HEK293 (cell line): Measurements from ENCODE around the gene CRYBB1.

Source experiments
- CTCF ChIA-PET: fragments of 350-600 bp; formaldehyde crosslinking; extraction: SDS; loops from one replicate; lab custom pipeline; 2021; ENCODE audit warnings: antibody characterized with exemption; lab: Yijun Ruan, JAX
- POLR2A ChIA-PET: fragments of 300-600 bp; formaldehyde crosslinking; extraction: SDS; loops from one replicate; lab custom pipeline; 2020; ENCODE audit warnings: antibody characterized with exemption, inconsistent platforms; lab: Yijun Ruan, JAX
- H3K27ac ChIP-seq: fragments of 200-500 bp; sonication (Bioruptor generic); 2 replicates; pipeline ENCODE4 v1.5.1; 2014; ENCODE audit warnings: low read depth, low read length, control low read depth, inconsistent platforms; ENCODE audit errors: extremely low read depth
- H3K36me3 ChIP-seq, 2 experiments: fragments of 200-500 bp in 1 of 2; sonication (Bioruptor generic) in 1 of 2; 1 replicate in 1 of 2; 2 replicates in 1 of 2; pipeline ENCODE4 v1.5.1; 2014 to 2017; ENCODE audit warnings: inconsistent platforms in 2 of 2, low read length in 2 of 2; ENCODE audit not compliant: control insufficient read depth in 2 of 2, insufficient read depth in 1 of 2
- H3K4me1 ChIP-seq: fragments of 200-500 bp; sonication (Bioruptor generic); 2 replicates; pipeline ENCODE4 v1.5.1; 2014; ENCODE audit warnings: mild to moderate bottlenecking, low read length, inconsistent platforms; ENCODE audit not compliant: control insufficient read depth, insufficient read depth
- H3K4me3 ChIP-seq: 2 replicates; pipeline ENCODE4 v1.5.1; 2011; ENCODE audit warnings: low read depth, mild to moderate bottlenecking, control low read depth, low read length, moderate library complexity
- H3K9me3 ChIP-seq: fragments of 200-500 bp; sonication (Bioruptor generic); 2 replicates; pipeline ENCODE4 v1.5.1; 2014; ENCODE audit warnings: low read depth, low read length, inconsistent platforms; ENCODE audit not compliant: control insufficient read depth, insufficient read depth
- EGR2 ChIP-seq: fragments of 450-650 bp; formaldehyde crosslinking; IDR thresholded peaks from 2 replicates; pipeline ENCODE4 v1.5.1; 2016; ENCODE audit warnings: low read depth, missing biosample characterization, missing genetic modification characterization
- IKZF3 ChIP-seq: fragments of 450-650 bp; IDR thresholded peaks from 2 replicates; pipeline ENCODE4 v1.5.0; 2018; ENCODE audit warnings: missing biosample characterization, mild to moderate bottlenecking, missing genetic modification characterization, moderate library complexity
- KLF10 ChIP-seq: fragments of 450-650 bp; IDR thresholded peaks from 2 replicates; pipeline ENCODE4 v1.5.1; 2018; ENCODE audit warnings: missing biosample characterization, mild to moderate bottlenecking, missing genetic modification characterization
- OSR2 ChIP-seq: fragments of 450-650 bp; formaldehyde crosslinking; IDR thresholded peaks from 2 replicates; pipeline ENCODE4 v1.5.1; 2016; ENCODE audit warnings: missing biosample characterization, missing genetic modification characterization
- SCRT2 ChIP-seq: fragments of 450-650 bp; formaldehyde crosslinking; IDR thresholded peaks from 2 replicates; pipeline ENCODE4 v1.5.1; 2016; ENCODE audit warnings: missing biosample characterization, missing genetic modification characterization
- YY1 ChIP-seq: fragments of 450-650 bp; formaldehyde crosslinking; IDR thresholded peaks from 2 replicates; pipeline ENCODE4 v1.5.1; 2018; ENCODE audit warnings: missing biosample characterization, missing genetic modification characterization
- ZFP69B ChIP-seq: fragments of 450-650 bp; formaldehyde crosslinking; IDR thresholded peaks from 2 replicates; pipeline ENCODE4 v1.5.1; 2016; ENCODE audit warnings: missing biosample characterization, missing genetic modification characterization
- ZNF133 ChIP-seq: fragments of 450-650 bp; formaldehyde crosslinking; IDR thresholded peaks from 2 replicates; pipeline ENCODE4 v1.5.1; 2016; ENCODE audit warnings: missing biosample characterization, missing genetic modification characterization
- ZNF214 ChIP-seq: fragments of 450-650 bp; formaldehyde crosslinking; IDR thresholded peaks from 2 replicates; pipeline ENCODE4 v1.5.1; 2017; ENCODE audit warnings: missing biosample characterization, mild to moderate bottlenecking, missing genetic modification characterization, borderline replicate concordance
- ZNF416 ChIP-seq: fragments of 450-650 bp; formaldehyde crosslinking; IDR thresholded peaks from 2 replicates; pipeline ENCODE4 v1.5.1; 2016; ENCODE audit warnings: missing biosample characterization, missing genetic modification characterization
- ZNF423 ChIP-seq: fragments of 450-650 bp; formaldehyde crosslinking; IDR thresholded peaks from 2 replicates; pipeline ENCODE4 v1.5.1; 2016; ENCODE audit warnings: missing biosample characterization, missing genetic modification characterization
- ZNF560 ChIP-seq: fragments of 450-650 bp; formaldehyde crosslinking; IDR thresholded peaks from 2 replicates; pipeline ENCODE4 v1.5.1; 2017; ENCODE audit warnings: missing biosample characterization, missing genetic modification characterization, borderline replicate concordance
- ZNF600 ChIP-seq: fragments of 450-650 bp; formaldehyde crosslinking; IDR thresholded peaks from 2 replicates; pipeline ENCODE4 v1.5.1; 2016; ENCODE audit warnings: missing biosample characterization, missing genetic modification characterization
- ZNF837 ChIP-seq: fragments of 450-650 bp; formaldehyde crosslinking; IDR thresholded peaks from 2 replicates; pipeline ENCODE4 v1.5.1; 2016; ENCODE audit warnings: missing biosample characterization, missing genetic modification characterization
- TF ChIP-seq, protein P1 (sequence below): fragments of 450-650 bp; formaldehyde crosslinking; IDR thresholded peaks from 2 replicates; pipeline ENCODE4 v1.5.1; 2016; ENCODE audit warnings: missing biosample characterization, missing genetic modification characterization
- TF ChIP-seq, protein P2 (sequence below): fragments of 450-650 bp; formaldehyde crosslinking; IDR thresholded peaks from 2 replicates; pipeline ENCODE4 v1.5.1; 2016; ENCODE audit warnings: missing biosample characterization, missing genetic modification characterization
- TF ChIP-seq, protein P3 (sequence below): fragments of 450-650 bp; formaldehyde crosslinking; IDR thresholded peaks from 2 replicates; pipeline ENCODE4 v1.5.1; 2016; ENCODE audit warnings: missing biosample characterization, missing genetic modification characterization
- TF ChIP-seq, protein P4 (sequence below): fragments of 450-650 bp; formaldehyde crosslinking; IDR thresholded peaks from 2 replicates; pipeline ENCODE4 v1.5.1; 2016; ENCODE audit warnings: missing biosample characterization, missing genetic modification characterization
- TF ChIP-seq, protein P5 (sequence below): fragments of 450-650 bp; formaldehyde crosslinking; IDR thresholded peaks from 2 replicates; pipeline ENCODE4 v1.5.1; 2016; ENCODE audit warnings: missing biosample characterization, missing genetic modification characterization
- TF ChIP-seq, protein P6 (sequence below): fragments of 450-650 bp; formaldehyde crosslinking; IDR thresholded peaks from 2 replicates; pipeline ENCODE4; 2016; ENCODE audit warnings: missing biosample characterization, missing genetic modification characterization

CRYBB1 gene

DNA sequence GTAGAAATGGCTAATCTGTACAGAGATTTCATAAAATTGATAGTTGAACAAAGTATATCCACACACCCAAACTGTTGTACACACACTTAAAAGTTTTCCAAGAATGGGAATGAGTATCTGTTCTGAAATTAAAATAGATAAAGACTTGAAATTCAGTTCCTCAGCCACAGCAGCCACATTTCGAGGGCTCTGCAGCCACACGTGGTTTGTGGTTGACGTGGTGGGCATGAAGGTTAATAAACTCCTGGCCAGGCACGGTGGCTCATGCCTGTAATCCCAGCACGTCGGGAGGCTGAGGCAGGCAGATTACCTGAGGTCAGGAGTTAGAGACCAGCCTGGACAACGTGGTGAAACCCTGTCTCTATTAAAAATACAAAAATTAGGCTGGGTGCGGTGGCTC lies 51.9 kb downstream of the CRYBB1 start:
- Histone ChIP-seq H3K4me1 (no peaks in the 10 kb centered on the region), H3K27ac (no peak overlapping the region), H3K4me3 (no peak overlapping the region)
- POLR2A ChIA-PET, result no interaction called here
- CTCF ChIA-PET, result interaction anchor here (0.6 to 1.1 kb wide), 4 partner anchors 11 to 99 kb away, joined by 3 to 4 read pairs (median 3); no protein-coding TSS in a partner anchor
- TF ChIP-seq ZNF133 (tag by site-specific recombination) (no peak), ZFP69B (tag by site-specific recombination) (no peak), ZNF600 (tag by site-specific recombination) (no peak), ZNF560 (tag by site-specific recombination) (no peak), ZNF837 (tag by site-specific recombination) (no peak), KLF10 (no peak), EGR2 (tag by site-specific recombination) (no peak), ZNF423 (tag by site-specific recombination) (no peak), IKZF3 (tag by site-specific recombination) (no peak), ZNF214 (tag by site-specific recombination) (no peak), ZNF416 (no peak), SCRT2 (tag by site-specific recombination) (no peak), YY1 (tag by site-specific recombination) (no peak), OSR2 (tag by site-specific recombination) (no peak)
- TF ChIP-seq, protein P1, sequence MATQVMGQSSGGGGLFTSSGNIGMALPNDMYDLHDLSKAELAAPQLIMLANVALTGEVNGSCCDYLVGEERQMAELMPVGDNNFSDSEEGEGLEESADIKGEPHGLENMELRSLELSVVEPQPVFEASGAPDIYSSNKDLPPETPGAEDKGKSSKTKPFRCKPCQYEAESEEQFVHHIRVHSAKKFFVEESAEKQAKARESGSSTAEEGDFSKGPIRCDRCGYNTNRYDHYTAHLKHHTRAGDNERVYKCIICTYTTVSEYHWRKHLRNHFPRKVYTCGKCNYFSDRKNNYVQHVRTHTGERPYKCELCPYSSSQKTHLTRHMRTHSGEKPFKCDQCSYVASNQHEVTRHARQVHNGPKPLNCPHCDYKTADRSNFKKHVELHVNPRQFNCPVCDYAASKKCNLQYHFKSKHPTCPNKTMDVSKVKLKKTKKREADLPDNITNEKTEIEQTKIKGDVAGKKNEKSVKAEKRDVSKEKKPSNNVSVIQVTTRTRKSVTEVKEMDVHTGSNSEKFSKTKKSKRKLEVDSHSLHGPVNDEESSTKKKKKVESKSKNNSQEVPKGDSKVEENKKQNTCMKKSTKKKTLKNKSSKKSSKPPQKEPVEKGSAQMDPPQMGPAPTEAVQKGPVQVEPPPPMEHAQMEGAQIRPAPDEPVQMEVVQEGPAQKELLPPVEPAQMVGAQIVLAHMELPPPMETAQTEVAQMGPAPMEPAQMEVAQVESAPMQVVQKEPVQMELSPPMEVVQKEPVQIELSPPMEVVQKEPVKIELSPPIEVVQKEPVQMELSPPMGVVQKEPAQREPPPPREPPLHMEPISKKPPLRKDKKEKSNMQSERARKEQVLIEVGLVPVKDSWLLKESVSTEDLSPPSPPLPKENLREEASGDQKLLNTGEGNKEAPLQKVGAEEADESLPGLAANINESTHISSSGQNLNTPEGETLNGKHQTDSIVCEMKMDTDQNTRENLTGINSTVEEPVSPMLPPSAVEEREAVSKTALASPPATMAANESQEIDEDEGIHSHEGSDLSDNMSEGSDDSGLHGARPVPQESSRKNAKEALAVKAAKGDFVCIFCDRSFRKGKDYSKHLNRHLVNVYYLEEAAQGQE (tag by site-specific recombination), result no peak
- TF ChIP-seq, protein P2, sequence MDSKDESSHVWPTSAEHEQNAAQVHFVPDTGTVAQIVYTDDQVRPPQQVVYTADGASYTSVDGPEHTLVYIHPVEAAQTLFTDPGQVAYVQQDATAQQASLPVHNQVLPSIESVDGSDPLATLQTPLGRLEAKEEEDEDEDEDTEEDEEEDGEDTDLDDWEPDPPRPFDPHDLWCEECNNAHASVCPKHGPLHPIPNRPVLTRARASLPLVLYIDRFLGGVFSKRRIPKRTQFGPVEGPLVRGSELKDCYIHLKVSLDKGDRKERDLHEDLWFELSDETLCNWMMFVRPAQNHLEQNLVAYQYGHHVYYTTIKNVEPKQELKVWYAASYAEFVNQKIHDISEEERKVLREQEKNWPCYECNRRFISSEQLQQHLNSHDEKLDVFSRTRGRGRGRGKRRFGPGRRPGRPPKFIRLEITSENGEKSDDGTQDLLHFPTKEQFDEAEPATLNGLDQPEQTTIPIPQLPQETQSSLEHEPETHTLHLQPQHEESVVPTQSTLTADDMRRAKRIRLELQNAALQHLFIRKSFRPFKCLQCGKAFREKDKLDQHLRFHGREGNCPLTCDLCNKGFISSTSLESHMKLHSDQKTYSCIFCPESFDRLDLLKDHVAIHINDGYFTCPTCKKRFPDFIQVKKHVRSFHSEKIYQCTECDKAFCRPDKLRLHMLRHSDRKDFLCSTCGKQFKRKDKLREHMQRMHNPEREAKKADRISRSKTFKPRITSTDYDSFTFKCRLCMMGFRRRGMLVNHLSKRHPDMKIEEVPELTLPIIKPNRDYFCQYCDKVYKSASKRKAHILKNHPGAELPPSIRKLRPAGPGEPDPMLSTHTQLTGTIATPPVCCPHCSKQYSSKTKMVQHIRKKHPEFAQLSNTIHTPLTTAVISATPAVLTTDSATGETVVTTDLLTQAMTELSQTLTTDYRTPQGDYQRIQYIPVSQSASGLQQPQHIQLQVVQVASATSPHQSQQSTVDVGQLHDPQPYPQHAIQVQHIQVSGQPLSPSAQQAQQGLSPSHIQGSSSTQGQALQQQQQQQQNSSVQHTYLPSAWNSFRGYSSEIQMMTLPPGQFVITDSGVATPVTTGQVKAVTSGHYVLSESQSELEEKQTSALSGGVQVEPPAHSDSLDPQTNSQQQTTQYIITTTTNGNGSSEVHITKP (tag by site-specific recombination), result no peak
- TF ChIP-seq, protein P3, sequence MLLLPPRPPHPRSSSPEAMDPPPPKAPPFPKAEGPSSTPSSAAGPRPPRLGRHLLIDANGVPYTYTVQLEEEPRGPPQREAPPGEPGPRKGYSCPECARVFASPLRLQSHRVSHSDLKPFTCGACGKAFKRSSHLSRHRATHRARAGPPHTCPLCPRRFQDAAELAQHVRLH (tag by site-specific recombination), result no peak
- TF ChIP-seq, protein P4, sequence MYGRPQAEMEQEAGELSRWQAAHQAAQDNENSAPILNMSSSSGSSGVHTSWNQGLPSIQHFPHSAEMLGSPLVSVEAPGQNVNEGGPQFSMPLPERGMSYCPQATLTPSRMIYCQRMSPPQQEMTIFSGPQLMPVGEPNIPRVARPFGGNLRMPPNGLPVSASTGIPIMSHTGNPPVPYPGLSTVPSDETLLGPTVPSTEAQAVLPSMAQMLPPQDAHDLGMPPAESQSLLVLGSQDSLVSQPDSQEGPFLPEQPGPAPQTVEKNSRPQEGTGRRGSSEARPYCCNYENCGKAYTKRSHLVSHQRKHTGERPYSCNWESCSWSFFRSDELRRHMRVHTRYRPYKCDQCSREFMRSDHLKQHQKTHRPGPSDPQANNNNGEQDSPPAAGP (tag by site-specific recombination), result no peak
- TF ChIP-seq, protein P5, sequence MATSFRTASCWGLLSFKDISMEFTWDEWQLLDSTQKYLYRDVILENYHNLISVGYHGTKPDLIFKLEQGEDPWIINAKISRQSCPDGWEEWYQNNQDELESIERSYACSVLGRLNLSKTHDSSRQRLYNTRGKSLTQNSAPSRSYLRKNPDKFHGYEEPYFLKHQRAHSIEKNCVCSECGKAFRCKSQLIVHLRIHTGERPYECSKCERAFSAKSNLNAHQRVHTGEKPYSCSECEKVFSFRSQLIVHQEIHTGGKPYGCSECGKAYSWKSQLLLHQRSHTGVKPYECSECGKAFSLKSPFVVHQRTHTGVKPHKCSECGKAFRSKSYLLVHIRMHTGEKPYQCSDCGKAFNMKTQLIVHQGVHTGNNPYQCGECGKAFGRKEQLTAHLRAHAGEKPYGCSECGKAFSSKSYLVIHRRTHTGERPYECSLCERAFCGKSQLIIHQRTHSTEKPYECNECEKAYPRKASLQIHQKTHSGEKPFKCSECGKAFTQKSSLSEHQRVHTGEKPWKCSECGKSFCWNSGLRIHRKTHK (tag by site-specific recombination), result no peak
- TF ChIP-seq, protein P6, sequence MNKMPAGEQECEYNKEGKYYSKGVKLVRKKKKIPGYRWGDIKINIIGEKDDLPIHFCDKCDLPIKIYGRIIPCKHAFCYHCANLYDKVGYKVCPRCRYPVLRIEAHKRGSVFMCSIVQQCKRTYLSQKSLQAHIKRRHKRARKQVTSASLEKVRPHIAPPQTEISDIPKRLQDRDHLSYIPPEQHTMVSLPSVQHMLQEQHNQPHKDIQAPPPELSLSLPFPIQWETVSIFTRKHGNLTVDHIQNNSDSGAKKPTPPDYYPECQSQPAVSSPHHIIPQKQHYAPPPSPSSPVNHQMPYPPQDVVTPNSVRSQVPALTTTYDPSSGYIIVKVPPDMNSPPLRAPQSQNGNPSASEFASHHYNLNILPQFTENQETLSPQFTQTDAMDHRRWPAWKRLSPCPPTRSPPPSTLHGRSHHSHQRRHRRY (tag by site-specific recombination), result no peak
- TF ChIP-seq, all 188 proteins: peak for 0
- Histone ChIP-seq H3K9me3 (no peaks in the 10 kb centered on the region), H3K36me3 (peaks cover 0 to 6% of the 10 kb centered on the region in 2 experiments; a peak in 1 of 3 replicates)
